HG02852 (cell line): ENCODE data around the gene RAET1G.
"Not testable (repeated sequence)": the region's sequence is repeated elsewhere in the genome, so short reads cannot be mapped to it uniquely, and the experiment has no call there.

Experiments used
- ATAC-seq: cut with Tn5 transposase; IDR thresholded peaks from one replicate; pipeline ENCODE4 v1.9.1; 2021; ENCODE audit warnings: mild to moderate bottlenecking, moderate library complexity; ENCODE audit not compliant: unreplicated experiment

RAET1G gene

DNA sequence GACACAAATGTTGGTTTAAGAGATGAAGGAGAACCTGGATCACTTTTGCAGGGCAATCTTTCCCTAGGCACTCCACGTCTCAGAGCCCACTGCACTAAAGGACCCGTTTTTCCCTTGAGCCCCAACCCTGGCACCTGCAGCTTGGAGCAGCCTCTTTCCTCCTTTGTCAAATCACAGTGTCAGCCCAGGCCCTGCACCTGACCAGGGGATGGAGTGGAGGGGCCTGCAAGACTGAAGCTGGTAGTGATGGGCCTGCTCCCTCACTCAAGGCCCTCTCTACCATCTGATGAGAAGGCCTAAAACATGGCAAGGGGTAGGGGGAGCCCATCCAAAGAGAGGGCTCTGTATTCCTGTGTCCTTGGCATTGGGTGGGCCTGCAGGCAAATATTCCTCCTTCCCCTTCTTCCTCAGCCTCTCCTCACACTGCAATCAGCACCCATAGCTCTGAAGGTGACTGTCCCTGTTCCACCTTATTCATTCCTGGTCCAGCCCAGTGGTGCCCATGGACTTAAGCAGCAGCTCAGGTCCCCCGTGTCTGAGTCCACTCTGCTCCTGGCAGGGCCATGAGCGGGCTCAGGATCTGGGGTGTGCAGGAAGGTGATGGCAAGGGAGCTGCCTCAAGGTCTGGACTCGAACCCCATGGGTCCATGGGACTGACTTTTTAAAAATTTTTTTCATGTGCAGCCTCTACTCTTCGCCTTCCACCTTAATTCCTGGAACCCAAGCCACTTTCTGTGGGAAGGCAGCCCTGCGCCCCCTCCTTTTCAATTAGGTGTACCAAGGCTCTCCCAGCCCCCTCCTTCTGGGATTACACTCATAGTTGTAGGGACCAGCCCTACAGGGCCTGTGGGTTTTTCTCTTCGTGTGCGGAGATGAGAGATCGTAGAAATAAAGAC, 6.7 kb downstream of the RAET1G start:
- no peak for ATAC-seq

DNA sequence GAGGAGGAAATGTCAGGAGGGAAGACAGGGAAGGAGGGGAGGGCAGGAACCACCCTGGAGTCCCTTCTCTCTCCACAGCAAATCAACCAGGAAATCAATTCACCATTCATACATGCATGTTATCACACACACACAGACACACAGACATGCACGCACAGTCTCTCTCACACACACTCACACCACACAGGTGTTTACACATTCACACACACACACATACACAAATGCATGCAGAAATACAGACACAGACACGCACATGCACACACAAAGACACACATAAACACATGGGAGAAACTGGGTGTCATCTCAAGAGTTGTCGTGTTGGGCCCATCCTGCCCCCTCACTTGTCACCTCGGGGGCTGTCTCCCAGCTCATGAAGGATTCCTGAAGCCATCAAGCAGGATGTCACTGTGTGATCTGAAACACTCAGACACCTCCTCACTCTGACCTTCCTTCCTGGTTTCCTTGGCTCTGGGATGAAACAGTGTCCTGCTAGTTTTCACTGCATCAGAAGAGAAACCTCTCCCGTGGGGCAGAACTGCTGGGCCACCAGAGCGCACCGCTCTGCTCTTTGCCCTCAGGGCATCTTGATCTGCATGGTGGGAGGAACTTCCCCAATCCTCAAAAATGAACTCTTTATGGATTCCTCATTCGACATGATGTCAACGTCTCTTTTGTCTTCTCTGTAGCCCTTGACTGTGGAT, 9.2 kb downstream of the RAET1G start:
- ATAC-seq = no peak

GRCh38 chr6:149913085-149913484, 9.8 kb downstream of the RAET1G start:
- no peak for ATAC-seq

- not testable (repeated sequence) for ATAC-seq
These were observed 10.2 kb downstream of the RAET1G start for GRCh38 chr6:149912680-149913079.

DNA sequence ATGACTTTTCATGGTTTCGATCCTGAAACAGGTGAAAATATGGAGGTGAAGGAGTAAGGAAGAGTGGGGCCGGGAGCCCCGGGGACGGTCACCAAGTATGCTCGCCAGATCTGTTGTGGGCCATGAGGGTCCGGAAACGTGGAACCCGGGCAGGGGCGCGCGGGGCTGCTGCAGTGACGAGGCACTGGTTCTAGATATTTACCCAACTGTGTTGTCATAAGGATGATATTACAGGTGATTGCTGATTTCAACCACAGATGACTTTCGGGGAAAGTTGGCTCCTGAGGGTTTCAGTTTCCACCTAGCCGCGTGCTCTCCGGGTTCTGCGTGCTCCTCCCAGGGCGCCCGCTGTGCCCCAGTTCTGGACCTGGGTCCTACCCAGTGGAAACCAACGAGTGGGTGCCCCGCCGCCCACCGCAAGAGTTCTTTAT, 12.2 kb downstream of the RAET1G start:
- ATAC-seq = no peak

DNA sequence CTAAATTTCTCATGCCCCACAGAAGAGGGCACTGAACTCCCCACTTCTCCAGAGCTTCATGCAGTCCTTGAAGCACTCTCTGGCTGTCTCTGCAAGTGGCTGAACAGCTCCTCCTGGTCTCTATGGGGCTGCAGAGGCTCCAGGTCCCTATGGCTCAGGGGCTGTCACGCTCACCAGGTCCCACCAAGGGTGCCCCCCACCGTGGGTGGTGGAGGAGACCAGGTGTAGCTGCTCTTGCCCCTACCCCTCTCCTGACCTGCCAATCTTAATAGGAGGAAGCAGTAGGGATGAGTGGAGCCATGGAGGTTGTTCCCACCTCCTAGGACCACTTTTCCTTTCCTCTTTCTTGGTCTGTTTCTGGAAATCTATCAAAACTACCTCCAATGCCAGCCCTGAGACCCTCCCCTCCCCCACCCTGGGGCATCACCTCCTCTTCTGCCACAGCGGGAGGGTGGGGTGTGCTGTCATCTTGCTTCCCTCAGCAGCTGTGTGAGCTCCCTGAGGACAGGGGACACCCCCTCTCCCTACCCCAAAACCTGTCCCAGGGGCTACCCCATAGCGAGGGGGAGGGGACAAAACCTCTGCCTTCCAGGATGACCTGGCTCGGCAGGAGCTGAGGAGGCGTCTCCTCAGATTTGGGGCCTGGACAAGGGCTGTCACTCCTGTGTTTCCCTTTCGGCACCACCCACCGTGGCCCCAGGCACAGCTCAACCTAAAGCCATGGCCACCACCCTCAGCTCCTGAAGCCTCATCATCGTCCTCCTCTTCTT, 13.0 kb downstream of the RAET1G start:
- ATAC-seq = no peak

- ATAC-seq = not testable (repeated sequence)
These were observed 14.4 kb downstream of the RAET1G start for GRCh38 chr6:149908480-149908879.

DNA sequence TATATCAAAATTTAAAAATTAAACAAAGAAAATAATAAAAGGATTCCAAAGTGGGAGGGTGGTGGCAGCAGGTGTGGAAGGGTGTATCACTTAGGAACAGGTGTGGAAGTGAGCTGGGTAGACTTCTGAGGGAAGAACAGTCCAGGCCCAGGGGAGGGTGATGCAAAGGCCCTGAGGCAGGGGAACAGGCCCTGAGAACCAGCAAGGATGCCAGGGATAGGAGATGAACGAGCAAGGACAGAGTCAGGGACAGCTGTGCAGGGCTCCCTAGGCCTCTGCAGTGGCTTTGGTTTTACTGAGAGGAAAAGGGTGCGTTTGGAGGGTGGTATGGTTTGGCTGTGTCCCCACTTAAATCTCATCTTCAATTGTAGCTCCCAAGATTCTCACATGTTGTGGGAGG, 15.6 kb downstream of the RAET1G start:
- no peak for ATAC-seq

- no peak for ATAC-seq
These were observed 16.5 kb downstream of the RAET1G start for GRCh38 chr6:149906405-149906804.

- no peak for ATAC-seq
These were observed 17.0 kb downstream of the RAET1G start for GRCh38 chr6:149905911-149906371.

DNA sequence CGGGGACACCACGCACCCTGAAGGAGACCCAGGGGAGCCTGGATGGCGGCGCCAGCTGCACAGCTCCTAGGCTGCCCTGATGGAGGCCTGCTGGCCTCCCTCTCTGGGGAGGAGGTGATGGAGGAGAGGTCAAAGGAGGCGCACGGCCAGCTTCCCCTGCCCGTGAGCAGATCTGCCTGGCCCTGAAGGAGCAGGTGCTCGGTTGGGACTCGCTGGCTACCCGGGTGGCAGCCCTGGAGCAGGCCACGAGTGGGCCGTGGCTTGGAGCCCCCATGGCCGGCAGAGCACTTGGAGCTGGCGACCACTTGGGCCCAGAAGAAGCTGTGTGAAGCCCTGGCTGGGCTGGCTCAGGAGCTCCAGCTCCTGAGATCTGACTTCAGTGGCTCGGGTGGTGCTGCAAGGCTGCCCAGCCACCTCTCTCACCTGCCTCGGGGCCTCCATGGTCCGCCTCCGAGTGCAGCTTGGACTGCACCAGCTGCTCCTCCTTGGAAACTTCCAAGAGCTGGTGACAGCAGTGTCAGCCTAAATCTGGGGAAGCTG, 17.5 kb downstream of the RAET1G start:
- ATAC-seq = no peak

DNA sequence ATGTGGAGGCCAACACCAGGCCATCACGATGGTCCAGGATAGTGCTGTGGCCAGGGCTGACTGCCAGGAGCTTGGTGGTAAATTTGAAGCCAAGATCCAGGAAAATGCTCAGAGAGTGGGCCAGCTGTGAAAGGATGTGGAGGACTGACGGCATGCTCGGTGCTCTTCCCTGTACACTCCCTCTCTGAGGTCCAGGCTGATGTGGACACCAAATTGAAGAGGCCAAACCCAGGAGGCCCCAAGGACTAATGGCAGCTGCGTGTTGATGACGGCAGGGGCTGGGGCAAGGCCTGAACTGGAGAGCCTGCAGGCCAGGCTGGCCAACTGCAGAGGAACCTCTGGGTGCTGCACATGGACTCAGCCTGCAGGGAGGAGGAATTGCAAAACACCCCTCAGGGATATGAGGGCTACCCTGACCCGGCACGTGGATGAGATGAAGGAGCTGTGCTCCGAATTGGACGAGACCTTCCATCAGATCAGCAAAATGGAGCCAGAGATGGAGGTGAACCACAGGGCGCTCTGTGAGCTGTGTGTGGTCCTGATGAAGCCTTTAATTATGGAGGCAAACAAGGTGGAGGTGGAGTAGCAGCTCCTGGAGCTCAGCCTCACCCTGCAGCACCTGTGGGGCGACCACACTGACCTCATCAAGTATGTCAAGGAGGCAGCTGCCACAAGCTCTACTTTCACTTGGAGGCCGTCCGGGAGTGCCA, 18.1 kb downstream of the RAET1G start:
- ATAC-seq = no peak

GRCh38 chr6:149903938-149904611, 18.8 kb downstream of the RAET1G start:
- no peak for ATAC-seq

DNA sequence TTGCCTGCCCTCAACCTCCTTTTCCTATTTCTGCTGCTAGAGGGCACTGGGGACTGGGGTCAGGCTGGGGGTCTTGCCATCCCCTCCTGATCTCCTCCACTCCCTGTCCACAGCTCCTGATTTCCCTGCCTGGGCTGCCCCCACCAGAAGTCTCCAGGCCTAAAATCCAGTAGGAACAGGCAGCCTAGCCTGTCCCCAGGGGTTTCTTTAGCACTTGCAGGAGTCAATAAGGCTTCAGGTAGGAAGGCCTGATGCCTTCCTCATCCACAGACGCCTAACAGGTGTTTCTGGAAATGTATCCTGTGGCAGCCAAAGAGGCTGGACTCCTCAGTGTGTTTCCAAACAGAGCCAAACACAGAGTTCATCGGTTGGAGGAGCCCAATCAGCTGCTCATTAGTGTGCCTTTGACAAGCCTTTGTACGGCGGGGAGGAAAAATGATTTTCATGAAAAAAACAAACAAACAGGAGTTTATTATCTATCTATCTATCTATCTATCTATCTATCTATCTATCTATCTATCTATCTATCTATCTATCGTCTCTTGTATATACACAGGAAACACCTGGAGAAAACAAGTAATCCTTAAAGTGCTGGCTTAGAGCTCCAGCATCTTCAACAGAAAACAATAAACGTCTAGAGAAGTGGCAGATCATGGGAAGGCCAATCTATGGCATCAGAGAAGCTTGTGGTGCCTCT, 21.3 kb downstream of the RAET1G start:
- ATAC-seq = no peak

DNA sequence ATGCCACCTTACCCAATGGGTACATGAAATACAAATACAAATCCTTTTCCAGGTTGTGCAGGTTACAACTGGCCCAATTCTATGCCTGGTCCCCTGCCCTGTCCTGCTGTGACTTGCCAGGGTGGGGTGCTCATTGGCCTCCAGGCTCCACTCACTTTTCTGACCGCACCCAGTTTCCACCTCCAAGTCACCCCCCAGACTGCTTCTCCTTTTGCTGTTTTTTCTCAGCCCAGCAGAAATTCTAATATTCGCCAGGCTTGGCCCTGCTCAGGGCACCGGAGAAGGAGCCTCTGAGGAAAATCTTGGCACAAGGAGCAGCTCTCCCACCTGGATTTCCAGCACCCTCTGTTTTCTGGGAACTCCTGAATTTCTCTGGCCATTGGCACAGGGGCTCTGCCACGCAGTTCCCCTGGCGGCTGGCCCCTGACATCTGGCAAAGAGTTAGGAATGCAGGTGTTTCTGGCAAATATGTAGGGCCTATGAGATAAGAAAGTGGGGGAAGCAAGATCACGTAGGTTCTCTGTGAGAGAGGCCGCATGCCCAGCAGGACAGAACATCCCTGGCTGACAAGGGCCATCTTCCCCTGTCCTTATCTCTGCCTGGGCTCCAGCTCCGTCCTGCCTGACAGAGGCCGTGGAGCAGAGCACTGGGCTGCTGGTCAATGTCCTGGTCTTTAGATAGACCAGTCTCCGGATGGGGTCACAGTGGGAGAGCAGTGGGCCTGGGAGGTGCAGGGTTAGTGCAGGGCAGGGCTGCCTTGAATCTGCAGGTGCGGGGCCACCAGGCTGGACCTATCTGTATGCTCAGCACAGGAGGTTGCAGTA, 22.1 kb downstream of the RAET1G start:
- no peak for ATAC-seq

DNA sequence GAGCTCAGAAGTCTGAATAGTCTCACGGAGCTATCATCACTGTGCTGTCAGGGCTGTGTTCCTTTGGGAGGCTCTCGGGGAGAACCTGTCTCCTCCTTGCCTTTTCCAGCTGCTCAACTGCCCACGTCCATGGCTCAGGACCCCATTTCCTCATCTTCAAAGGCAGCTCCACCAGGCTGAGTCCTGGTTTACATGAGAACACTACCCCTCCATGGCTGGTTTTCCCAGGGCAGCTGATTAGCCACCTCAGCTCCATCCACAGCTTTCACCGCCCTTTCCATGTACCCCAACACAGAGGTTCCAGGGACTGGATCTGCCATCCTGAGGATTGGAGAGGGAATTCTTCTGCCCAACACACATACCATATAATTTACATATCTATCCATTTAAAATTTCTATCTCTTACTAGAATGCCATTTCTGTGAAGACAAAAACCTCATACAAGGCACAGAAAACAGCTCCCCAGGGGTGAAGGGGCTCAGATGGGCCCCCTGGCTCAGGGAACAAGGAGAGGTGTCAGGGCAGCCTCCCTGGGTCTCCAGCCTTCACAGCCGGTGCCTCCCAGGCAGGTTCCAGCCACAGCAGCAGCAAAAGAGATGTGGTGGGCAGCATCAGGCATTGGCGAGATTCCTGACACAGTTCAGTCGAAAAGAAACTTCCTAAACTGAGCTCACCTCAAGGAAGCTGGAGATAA, 22.8 kb downstream of the RAET1G start:
- ATAC-seq = no peak

DNA sequence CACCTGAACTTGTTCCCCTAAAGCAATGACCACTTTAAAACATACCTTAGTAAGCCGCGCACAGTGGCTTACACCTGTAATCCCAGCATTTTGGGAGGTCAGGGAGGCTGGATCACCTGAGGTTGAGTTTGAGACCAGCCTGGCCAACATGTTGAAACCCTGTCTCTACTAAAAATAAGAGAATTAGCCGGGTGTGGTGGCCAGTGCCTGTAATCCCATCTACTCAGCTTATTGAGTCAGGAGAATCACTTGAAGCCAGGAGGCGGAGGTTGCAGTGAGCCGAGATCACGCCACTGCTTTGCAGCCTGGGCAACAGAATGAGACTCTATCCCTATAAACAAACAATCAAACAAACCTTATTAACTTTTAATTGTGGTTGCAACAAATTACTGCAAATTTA, 23.4 kb downstream of the RAET1G start:
- ATAC-seq = no peak

- ATAC-seq = no peak
These were observed 24.0 kb downstream of the RAET1G start for GRCh38 chr6:149898966-149899365.
